TTC549 (cell line): ENCODE measurements around the gene GALNT14.

Source experiments
- FAIRE-seq: peaks from 2 replicates; lab custom pipeline; 2012; peaks lifted over from hg19 to GRCh38; lab: Jason Lieb, UNC

The GALNT14 gene

DNA sequence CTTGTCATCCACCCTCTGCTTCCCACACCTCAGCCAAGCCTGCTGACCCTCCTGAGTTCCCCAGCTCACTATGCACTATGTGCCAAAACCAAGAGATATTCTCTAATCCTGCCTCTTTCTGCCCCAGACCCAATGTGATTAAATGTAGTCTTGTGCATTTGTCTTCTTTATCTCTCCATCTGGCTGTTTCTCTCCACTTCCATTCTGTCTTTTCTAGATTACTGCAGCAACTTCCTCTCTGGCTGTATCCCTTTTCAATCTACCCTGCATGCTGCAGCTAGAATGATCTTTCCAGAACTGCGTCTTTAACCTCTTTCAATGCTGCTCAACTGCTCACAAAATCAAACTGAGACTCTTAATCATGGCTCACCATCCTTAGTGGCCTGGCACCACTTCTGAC lies 164.1 kb downstream of the GALNT14 start:
- FAIRE-seq, result no peak

- FAIRE-seq, result no peak
These were observed 166.8 kb downstream of the GALNT14 start for GRCh38 chr2:30971231-30972025.

DNA sequence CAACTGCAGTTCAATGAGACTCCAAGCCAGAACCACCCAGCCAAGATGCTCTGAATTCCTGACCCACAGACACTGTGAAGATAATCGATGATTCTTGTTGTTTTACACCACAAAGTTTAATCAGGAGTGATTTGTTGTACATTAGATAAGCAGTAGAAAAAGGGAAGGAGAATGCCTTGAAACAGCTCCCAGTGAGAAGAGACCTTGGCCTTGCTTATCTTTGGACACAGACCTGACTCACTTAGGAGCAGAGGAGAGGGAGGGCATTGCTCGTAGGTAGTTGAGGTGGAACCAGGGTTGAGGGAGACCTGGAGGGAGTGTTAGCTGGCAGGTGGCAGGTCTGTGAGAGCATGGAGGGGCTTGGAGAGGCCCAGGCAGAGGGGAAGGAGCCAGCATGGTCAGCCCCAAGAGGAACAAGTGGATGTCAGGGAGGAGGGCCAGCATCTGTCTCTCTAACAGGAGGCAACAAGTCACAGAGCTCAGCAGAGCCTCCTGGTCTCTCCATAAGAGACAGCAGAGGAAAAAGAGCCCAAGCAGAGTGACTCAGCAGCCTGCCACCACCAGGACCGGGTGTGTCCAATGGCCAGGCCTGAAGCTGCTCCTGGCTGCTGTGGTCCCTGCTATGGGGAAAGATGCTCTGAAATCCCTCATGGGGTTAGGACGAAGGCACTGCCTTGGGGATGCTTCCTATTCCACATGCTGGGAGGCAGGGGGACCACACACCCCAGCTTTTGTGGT lies 169.4 kb downstream of the GALNT14 start:
- no peak for FAIRE-seq

- FAIRE-seq, result no peak
These were observed 171.5 kb downstream of the GALNT14 start for GRCh38 chr2:30966786-30967185.

GRCh38 chr2:30965022-30965531 lies 173.2 kb downstream of the GALNT14 start:
- FAIRE-seq, result no peak

GRCh38 chr2:30964334-30965005 lies 173.8 kb downstream of the GALNT14 start:
- no peak for FAIRE-seq

GRCh38 chr2:30963184-30963583 lies 175.1 kb downstream of the GALNT14 start:
- FAIRE-seq, result no peak

DNA sequence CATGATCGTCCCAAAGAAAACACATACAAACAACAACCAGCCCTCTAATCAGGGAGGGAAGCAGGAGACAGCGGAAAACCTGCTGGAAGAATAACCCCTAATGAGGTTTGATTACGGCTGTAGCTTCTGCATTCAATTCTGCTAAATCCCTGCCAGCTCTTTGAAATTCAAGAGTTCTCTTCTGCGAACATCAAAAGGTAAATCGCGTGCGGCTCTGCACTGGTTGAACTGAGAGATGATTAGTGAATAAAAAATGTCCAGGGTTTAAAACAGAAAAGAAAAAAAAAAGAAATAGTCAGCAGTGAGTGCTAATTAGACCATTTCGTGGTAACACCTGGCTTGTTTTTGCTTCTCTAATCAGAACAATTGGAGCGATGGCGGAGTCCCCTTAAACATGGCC lies 178.0 kb downstream of the GALNT14 start:
- no peak for FAIRE-seq

DNA sequence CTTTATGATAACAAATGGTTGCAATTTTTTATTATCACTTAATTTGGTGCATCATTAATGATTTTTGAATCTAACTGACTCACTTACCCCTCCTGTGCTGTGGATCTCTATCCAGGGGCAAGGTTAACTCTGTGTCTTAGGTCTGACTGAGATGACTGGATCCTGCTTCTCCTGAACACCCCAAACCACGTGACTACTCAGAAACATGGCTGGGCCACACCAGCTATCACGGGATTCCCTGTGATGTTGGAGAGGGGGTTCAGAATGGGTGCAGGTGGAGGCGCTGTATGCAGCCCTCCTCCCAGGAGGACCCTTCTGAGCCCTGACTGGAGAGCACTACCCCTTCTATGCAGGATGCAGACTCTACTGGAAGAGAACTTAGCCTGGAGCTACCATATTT lies 178.6 kb downstream of the GALNT14 start:
- FAIRE-seq, result no peak

GRCh38 chr2:30958918-30959265 lies 179.3 kb downstream of the GALNT14 start:
- no peak for FAIRE-seq

GRCh38 chr2:30958193-30958917 lies 179.9 kb downstream of the GALNT14 start:
- FAIRE-seq, result no peak

DNA sequence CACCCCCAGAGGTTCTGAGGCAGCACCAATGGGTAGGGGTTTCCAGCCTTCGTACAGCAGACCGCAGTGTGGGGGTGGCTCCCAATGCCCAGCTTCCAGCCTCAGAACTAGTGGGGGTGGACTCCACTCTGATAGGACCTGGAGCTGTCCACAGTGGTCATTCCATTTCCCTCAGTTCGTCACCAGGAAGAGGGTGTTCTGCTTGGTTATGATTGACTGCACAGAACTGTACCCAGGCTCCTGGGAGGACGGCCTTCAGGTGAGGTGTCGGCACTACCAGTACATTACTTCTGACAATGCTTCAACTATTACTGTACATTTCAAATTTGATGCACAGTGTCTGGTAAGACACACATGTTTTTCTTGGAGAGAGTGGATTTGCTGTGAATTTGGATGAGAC lies 180.6 kb downstream of the GALNT14 start:
- FAIRE-seq, result no peak

GRCh38 chr2:30956995-30957394 lies 181.2 kb downstream of the GALNT14 start:
- no peak for FAIRE-seq

- no peak for FAIRE-seq
These were observed 182.6 kb downstream of the GALNT14 start for GRCh38 chr2:30955516-30956132.

GRCh38 chr2:30950339-30950738 lies 187.9 kb downstream of the GALNT14 start:
- no peak for FAIRE-seq

DNA sequence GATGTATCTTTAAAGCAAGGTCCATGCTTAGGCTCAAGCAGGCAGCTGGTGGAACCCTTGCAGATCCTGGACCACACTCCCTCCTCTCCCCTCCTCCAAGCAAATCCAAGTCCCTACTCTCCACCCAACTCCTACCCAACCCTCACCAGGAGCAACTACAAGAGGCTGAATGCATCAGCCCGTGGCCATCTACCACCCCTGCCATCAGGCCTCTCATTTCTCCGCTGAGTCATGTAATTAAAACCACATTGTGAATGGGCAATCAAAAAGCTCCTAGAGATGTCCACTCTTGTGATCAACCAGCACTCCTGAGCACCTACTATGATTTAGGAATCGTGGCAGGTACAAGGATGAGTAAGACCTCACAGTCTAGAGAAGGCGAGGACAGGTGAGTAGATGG lies 188.8 kb downstream of the GALNT14 start:
- FAIRE-seq, result no peak

DNA sequence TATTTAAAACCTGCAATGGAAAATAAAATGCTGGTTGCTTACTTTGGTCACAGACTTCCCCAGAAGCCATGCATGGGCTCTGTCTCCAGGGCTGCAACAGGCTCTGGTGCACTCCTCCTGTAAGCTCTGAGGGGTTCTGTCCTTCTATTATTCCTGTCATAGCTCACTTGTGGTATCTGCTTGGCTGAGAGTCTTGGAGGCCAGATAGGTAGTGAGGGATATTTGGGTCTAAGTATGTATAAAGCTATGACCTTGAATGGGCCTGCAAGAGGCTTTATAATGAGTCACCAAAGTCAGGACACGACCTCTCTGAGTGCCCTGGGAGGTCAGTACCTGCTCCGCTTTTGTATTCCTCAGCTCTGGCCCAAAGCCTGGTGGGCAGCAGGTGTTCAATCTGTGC lies 189.4 kb downstream of the GALNT14 start:
- FAIRE-seq, result no peak

- no peak for FAIRE-seq
These were observed 190.1 kb downstream of the GALNT14 start for GRCh38 chr2:30948130-30948529.

DNA sequence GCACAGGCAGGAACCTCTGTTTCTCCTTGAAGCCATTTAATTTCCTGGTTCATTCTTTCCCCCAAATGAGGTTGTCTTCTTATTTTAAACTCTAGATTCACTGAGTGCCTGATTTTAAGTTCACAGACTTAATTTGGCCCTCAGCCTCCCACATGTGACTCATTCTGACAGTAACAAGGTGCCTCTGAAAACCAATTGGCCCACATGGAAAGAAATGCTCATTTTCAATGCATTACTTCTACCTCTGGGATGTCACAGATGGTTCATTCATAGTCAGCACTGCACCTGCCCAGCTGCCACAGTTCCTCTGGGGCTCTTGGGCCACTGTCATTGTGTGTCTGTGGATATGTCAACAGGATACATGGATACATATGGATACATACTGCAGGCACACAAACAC lies 190.6 kb downstream of the GALNT14 start:
- FAIRE-seq, result no peak

DNA sequence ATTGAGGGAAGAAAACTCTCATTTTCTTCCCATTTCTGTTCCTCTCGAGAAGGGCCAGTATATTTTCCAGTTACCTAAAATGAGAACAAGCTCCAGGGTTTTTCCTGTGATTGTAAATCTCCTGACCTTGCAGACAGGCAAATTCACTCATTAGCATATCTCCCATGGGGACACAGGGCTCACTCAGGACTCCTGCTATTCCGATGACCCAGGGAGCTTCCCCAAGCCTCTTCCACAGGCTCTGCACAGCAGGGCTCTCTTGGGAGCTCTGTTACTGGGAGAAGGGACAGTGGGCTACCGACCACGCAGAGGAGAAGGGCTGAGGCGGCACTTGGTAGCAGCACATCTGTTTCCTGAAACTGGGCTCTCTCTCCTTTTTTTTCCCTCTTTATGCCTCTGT lies 195.8 kb downstream of the GALNT14 start:
- no peak for FAIRE-seq

- FAIRE-seq, result no peak
These were observed 197.4 kb downstream of the GALNT14 start for GRCh38 chr2:30940839-30941238.

DNA sequence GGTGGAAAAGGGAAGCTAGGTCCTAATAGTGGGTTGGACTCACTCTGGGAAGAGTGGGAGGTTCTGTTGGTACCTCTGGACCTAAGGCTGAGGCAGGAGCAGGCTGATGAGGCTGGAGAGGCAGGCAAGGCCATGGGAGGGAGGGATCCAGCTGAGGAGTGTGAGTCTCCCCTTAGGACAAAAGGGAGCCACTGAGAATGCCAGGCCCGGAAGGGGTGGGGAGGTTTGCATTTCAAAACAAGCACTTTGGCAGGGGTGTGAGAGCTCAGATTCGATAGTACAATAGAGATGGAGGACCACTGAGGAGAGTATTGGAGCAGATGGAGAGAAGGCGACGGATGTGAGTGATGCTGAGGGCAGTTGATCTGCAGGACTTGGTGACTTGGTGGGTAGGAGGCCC lies 198.9 kb downstream of the GALNT14 start:
- no peak for FAIRE-seq
